Astrocyte of the spinal cord (primary cell): ENCODE results near the gene C9orf50.

Experiments used
- DNase-seq: peaks from one replicate; pipeline ENCODE4 v3.0.0; 2011; ENCODE audit warnings: low read depth, low spot score
- H3K4me3 ChIP-seq: 2 replicates; pipeline ENCODE4 v1.5.1; 2011; ENCODE audit warnings: low read depth, mild to moderate bottlenecking, low read length, moderate library complexity
- CTCF ChIP-seq: IDR thresholded peaks from 2 replicates; pipeline ENCODE4 v1.5.1; 2012; ENCODE audit warnings: low read depth, mild to moderate bottlenecking, low read length, inconsistent platforms
- in situ Hi-C: cut with HindIII; loops from 2 replicates; pipeline ENCODE4 v1.10.0; 2017; ENCODE audit warnings: low sequenced_read_pairs

C9orf50 gene

DNA sequence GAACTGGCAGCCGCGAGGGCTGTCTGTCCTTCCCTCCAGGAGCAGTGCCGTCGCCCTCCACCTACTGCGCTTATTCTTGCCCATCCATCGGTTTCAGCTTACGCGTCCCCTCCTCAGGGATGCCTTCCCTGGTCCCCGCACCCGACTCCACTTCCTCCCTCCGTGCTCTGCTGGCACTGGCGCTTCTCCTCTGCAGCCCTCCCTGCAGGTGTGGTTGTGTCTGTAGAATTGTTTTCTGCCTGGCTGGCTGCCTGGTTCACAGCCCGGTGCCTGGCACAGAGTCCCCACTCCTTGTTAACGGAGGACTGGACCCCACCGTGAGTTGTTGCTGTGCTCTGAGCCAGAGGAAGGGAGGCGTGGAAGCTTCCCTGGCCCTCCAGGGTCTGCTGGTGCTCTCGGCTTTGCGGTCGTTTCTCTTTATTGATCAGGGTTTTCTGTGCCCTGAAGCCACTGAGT lies 10.8 kb upstream of the C9orf50 start:
- in situ Hi-C loops = no loop called here
- no peak for TF ChIP-seq CTCF
- no peak overlapping the region for H3K4me3 ChIP-seq

GRCh38 chr9:129630967-129631673 lies 10.2 kb upstream of the C9orf50 start:
- H3K4me3 ChIP-seq = no peak overlapping the region
- TF ChIP-seq CTCF = peak; percentile 1
- peak; percentile 59 for DNase-seq
- in situ Hi-C loops = no loop called here

More for the DNA sequence above, 10.8 kb upstream of the C9orf50 start:
- DNase-seq = no peak

DNA sequence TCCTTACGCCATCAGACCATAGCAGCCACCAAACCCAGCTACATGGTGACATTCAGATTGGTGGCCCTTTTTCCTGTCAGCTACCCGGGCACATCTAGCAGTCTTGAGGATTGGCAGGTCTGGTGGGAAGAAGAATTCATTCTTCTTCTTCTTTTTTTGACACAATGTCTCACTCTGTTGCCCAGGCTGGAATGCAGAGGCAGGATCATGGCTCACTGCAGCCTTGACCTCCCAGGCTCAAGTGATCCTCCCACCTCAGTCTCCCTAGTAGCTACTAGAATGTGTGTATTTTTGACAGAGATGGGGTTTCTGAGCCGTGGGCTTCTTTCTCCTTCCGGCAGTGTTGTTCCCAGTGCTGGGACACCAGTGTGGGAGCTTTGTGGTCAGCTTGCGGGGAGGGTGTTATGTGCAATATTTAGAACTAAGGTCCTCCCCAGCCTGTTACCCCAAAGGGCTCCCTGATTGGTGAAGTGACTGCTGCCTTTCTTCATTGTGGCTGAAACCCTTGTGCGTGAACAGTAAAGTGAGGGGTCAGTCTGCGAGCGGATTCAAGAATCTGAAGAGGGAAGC lies 8.4 kb upstream of the C9orf50 start:
- in situ Hi-C loops = no loop called here
- DNase-seq = no peak
- H3K4me3 ChIP-seq = no peak overlapping the region
- no peak for TF ChIP-seq CTCF

GRCh38 chr9:129628709-129629108 lies 7.8 kb upstream of the C9orf50 start:
- TF ChIP-seq CTCF = no peak
- no peak overlapping the region for H3K4me3 ChIP-seq
- in situ Hi-C loops = no loop called here
- no peak for DNase-seq

- TF ChIP-seq CTCF = no peak
- DNase-seq = peak; percentile 64
- in situ Hi-C loops = no loop called here
- peak overlapping the region; percentile 69 for H3K4me3 ChIP-seq
Observed at GRCh38 chr9:129627556-129628440, 6.9 kb upstream of the C9orf50 start.

- H3K4me3 ChIP-seq = peak overlapping the region; percentile 69
- peak; percentile 78 for DNase-seq
- in situ Hi-C loops = no loop called here
- TF ChIP-seq CTCF = no peak
Observed at GRCh38 chr9:129626625-129627284, 5.9 kb upstream of the C9orf50 start.
